GM12878 (cell line): ENCODE results near the gene LRRC75B. TPM values are rescaled to one million over a fixed set of nuclear protein-coding genes. Genes with fewer than 3 reads are reported as not detected.

Experiments used
- BCLAF1 ChIP-seq: fragments of 450-650 bp; IDR thresholded peaks from 2 replicates; pipeline ENCODE4 v1.6.1; 2017; ENCODE audit warnings: antibody characterized with exemption, mild to moderate bottlenecking, moderate library complexity
- CHD2 ChIP-seq: IDR thresholded peaks from 2 replicates; pipeline ENCODE4 v1.6.1; 2011; ENCODE audit warnings: low read depth, low read length, improper control_type of control experiment, borderline replicate concordance
- CHD4 ChIP-seq: fragments of 200-600 bp; sonication (generic); IDR thresholded peaks from 2 replicates; pipeline ENCODE4 v1.6.1; 2016; ENCODE audit warnings: mild to moderate bottlenecking
- E2F4 ChIP-seq: IDR thresholded peaks from 2 replicates; pipeline ENCODE4 v1.6.1; 2012; ENCODE audit warnings: low read depth, low read length, improper control_type of control experiment
- EED ChIP-seq: sonication (generic); IDR thresholded peaks from 2 replicates; pipeline ENCODE4 v1.6.1; 2016; ENCODE audit warnings: antibody characterized with exemption, low read depth
- ESRRA ChIP-seq: IDR thresholded peaks from 2 replicates; pipeline ENCODE4 v1.6.1; 2012; ENCODE audit warnings: mild to moderate bottlenecking, low read length, improper control_type of control experiment
- PAX5 ChIP-seq: IDR thresholded peaks from 2 replicates; pipeline ENCODE4 v1.6.1; 2011; ENCODE audit warnings: low read depth, low read length, borderline replicate concordance
- PKNOX1 ChIP-seq: fragments of 450-650 bp; IDR thresholded peaks from 2 replicates; pipeline ENCODE4 v1.6.1; 2016; ENCODE audit warnings: mild to moderate bottlenecking
- POLR2AphosphoS2 ChIP-seq: IDR thresholded peaks from 2 replicates; pipeline ENCODE4 v1.6.1; 2011; ENCODE audit warnings: low read depth, mild to moderate bottlenecking, low read length, improper control_type of control experiment, moderate library complexity
- RBBP5 ChIP-seq: fragments of 200-600 bp; sonication (generic); conservative IDR thresholded peaks from 2 replicates; pipeline ENCODE4 v1.6.1; 2016
- RCOR1 ChIP-seq: conservative IDR thresholded peaks from 2 replicates; pipeline ENCODE4 v1.6.1; 2012; ENCODE audit warnings: low read depth, low read length, improper control_type of control experiment
- RELA ChIP-seq: fragments of 450-650 bp; IDR thresholded peaks from 2 replicates; pipeline ENCODE4 v1.8.0; 2014; ENCODE audit warnings: borderline replicate concordance; ENCODE audit not compliant: partially characterized antibody
- ZBTB40 ChIP-seq: fragments of 450-650 bp; IDR thresholded peaks from 2 replicates; pipeline ENCODE4 v1.6.1; 2016; ENCODE audit warnings: mild to moderate bottlenecking, moderate library complexity, borderline replicate concordance
- ZNF217 ChIP-seq: fragments of 450-650 bp; IDR thresholded peaks from 2 replicates; pipeline ENCODE4 v1.6.1; 2017; ENCODE audit warnings: antibody characterized with exemption, mild to moderate bottlenecking
- ZNF592 ChIP-seq: fragments of 450-650 bp; IDR thresholded peaks from 2 replicates; pipeline ENCODE4 v1.6.1; 2017; ENCODE audit warnings: mild to moderate bottlenecking, moderate library complexity
- polyA plus RNA-seq, 11 experiments: library from polyadenylated mRNA; depleted of rRNA in 4 of 11; unstranded in 6 of 11; stranded (reverse) in 5 of 11; fragments of >200 nt; fragmentation: Nextera tagmentation in 4 of 11; fragmentation: Illumina TruSeq in 1 of 11; extraction: Ambion mirVana in 4 of 11; extraction: Trizol in 1 of 11; gene quantifications; 1 replicate in 1 of 11; 2 replicates in 10 of 11; pipeline versions ENCODE4 v1.2.1 to v1.2.3, GENCODE V29; 2011 to 2016; ENCODE audit warnings: inconsistent platforms in 2 of 11, missing spikeins in 2 of 11, low read depth in 1 of 11
- total RNA-seq, 4 experiments: library from RNA; depleted of rRNA in 3 of 4; stranded (reverse); fragments of >200 nt in 3 of 4; fragmentation: Illumina TruSeq in 1 of 4; extraction: Trizol in 1 of 4; gene quantifications; 2 replicates each; pipeline versions ENCODE4 v1.2.1 to v1.2.3, GENCODE V29; 2013 to 2021

LRRC75B gene
- total and polyA plus RNA-seq, 10 of the 15 experiments (the other 5 are each of a cell fraction or from before 2014, with no cell fraction given), result 0.09 to 0.98 (median 0.11) TPM; not detected in 3

GRCh38 chr22:24555165-24556039 is 37.5 kb downstream of the LRRC75B start, which contains the start of gene SNRPD3 (continued):
- TF ChIP-seq PKNOX1 (peak; percentile 93), CHD2 (peak; percentile 76; the same call in 1 of the 2 replicates), ZNF217 (peak; percentile 39; the same call in 1 of the 2 replicates), BCLAF1 (no peak), ZBTB40 (peak; percentile 99), EED (peak; percentile 76), POLR2AphosphoS2 (peak; percentile 82), RELA (peak; percentile 63), E2F4 (peak; percentile 58; the same call in 1 of the 2 replicates), PAX5 (no peak; the same call in 1 of the 2 replicates), RBBP5 (peak; percentile 85; the same call in 1 of the 2 replicates), CHD4 (no peak), ESRRA (peak; percentile 60; the same call in 1 of the 2 replicates), RCOR1 (0 out of 2 replicates have a peak, but pooled peaks have one; percentile 86), ZNF592 (no peak)
